Measurements from ENCODE around the gene PARPBP.

- no peak for TF ChIP-seq CTCF (IDR thresholded peaks at IDR 0.05 in 4 of 5, conservative IDR thresholded peaks at IDR 0.05 in 1 of 5)
- no peak for TF ChIP-seq POLR2A (IDR thresholded peaks at IDR 0.05)
Observed at GRCh38 chr12:102202556-102202955, 82.6 kb downstream of the PARPBP start.

All from gastrocnemius medialis (tissue), 4 donors.